Stimulated activated CD4-positive, alpha-beta T cell treated with anti-CD3 and anti-CD28 coated beads, Interleukin-2, amount 100 ng/mL, for 48 hours (primary cell): ENCODE results near the gene PRR29.
A peak's percentile ranks its signal among the peaks of the same experiment; 100 is the strongest.
"Not testable (repeated sequence)": the region's sequence is repeated elsewhere in the genome, so short reads cannot be mapped to it uniquely, and the experiment has no call there.

Experiments used
- DNase-seq, 2 donors: peaks; one replicate each; pipeline ENCODE4 v3.0.0-alpha.2; 2020

Gene PRR29

DNA sequence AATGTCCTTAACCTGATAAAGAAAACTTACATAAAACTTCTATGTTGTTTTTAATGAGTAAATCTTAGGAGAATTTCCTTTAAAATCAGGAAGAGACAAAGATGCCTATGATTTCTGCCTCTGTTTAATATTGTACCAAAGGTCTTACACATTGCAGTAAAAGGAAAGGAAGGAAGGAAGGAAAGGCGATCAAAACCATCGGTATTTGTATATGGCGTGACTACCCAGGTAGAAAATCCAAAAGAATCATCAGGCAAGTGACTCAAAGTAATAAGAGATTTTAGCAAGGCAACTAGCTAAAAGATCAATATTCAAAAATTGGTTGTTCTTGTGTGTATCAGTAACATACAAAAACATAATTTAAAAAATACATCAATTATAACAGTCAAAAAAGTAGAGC is 18.8 kb downstream of the PRR29 start:
- no peak for DNase-seq

DNA sequence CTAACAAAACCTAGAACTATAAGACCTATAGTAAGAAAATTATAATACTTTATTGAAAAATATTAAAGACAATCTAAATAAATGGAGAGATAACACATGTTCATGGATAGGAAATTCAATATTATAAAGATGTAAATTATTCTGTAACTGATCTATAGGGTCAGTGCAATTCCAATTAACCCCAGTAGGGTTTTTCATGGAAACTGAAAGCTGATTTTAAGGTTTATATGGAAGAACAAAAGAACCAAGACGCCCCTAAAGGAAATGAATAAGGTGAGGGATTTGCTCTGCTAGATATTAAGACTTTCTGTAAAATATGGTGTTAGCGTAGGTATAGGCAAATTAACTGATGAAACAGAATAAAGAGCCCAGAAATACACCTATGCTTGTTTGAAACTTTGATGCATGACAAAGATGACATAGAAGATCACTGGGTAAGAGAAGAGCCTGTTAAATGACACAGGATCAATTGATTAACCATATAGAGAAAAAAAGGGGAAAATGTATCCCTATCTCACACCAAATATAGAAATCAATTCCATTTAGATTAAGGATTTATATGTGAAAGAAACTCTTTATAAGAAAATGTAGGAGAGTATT is 19.3 kb downstream of the PRR29 start:
- no peak for DNase-seq

GRCh38 chr17:64019551-64019961 is 21.4 kb downstream of the PRR29 start:
- DNase-seq = not testable (repeated sequence)

DNA sequence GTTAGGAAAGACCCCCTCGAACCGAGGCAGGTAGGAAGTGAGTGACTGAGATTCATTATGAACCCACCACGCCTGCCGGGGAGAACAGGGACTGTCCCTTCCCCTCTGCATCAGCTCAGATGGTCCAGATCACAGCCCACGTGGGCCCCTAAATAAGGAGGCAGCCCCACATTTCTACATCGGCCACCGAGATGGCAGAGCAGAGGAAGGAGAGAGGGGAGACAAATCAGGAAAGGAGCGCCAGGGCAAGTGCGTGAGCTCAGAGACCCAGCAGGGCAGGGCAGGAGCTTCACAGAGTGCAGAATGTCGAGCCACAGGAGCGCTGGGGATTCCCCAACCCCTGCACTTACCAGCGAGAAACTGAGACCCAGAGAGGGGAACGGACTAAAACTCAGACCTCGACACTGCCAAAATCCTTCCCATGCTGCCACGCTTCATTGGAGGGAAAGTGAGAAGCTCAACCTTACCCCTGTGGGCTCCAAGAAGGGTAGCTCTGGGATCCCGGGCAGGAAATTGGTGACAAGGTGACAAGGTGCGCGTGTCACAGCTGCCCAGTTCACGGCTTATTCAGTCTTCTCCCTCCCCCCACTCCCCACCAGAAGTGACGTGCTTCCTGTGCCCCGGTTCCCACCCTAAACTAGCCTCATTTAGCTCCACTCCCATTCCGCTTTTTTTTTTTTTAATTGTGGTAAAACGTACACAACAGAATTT is 22.1 kb downstream of the PRR29 start, which contains the start of gene ICAM2:
TSS of gene ICAM2 (minus strand) at position 578 of the 711 bp plus-strand sequence. CDS start 13,942 bp downstream, outside the sequence.
- DNase-seq = peak; percentile 61 to 67

- DNase-seq = no peak
These were observed 24.5 kb downstream of the PRR29 start for GRCh38 chr17:64022611-64023063.

- DNase-seq = no peak
These were observed 26.1 kb downstream of the PRR29 start for GRCh38 chr17:64024215-64024654.

DNA sequence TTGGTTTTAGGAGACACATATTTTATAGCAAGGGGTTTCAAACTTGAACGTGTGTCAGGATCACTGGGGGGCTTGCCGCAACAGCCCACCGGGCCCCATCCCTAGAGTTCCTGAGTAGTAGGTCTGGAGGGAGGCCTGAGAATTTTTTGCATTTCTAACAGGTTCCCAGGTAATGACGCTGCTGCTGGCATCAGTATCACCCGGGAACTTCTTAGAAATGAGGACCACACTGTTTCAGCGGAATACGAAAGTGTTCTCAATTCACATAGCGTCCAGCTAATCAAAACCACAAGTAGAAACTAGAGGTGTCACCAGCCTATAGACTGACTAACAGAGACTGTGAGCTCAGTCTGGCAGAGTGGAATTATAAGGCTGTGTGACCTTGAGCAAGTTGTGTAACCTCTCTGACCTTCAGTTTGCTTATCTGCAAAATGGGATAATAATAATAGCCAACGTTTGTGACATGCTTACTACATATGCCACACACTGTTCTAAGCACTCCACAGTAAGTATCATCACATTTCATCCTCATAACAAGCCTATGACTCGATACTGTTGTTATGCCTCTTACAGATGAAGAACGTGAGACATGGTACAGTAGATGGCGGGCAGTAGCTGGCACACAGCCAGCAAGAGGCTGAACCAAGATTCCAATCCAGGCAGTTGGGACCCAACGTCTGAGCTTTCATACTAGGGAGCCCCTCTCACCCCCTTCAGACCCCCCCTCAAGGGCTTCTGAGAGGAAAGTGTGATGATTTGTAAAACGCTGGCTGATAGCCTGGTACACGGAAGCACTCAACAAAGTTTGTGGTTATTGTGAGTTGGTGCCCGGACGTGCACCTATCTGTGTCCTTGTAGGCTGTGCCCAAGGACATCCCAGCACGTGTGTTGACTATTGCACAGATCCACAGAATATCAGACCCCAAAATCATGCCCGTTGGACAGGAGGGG is 26.9 kb downstream of the PRR29 start:
- DNase-seq = peak in 1 of 2 donors; percentile 48

DNA sequence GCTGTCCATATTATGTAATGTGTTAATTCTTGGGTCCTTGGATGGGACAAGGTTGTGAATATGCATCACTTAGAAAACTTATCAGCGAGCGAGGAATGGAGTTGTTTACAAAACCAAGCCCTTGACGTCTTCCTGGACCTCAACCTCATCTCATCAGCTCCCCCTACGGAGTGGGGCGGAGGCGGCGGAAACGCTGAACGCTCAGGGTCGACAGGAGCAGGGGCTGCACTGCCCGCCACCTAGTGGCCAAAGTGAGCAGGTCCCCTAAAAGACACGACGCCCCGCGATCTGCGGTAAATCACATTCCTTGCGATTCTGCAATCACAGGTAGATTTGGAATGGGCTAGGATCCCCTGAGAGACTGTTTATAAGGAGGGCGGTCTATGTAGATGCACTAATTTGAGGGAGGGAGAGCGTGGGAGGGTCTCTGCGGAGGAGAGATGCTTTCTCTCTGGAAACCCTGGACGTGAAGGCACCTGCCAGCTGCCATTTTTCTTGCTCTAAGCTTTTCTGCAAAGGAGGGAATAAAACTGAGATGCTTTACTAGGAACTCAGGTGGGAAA is 27.7 kb downstream of the PRR29 start:
- DNase-seq = peak; percentile 84

- peak; percentile 70 to 72 for DNase-seq
These were observed 30.8 kb downstream of the PRR29 start for GRCh38 chr17:64028874-64029464.

GRCh38 chr17:64032081-64032480 is 33.9 kb downstream of the PRR29 start:
- no peak for DNase-seq

GRCh38 chr17:64036198-64036922 is 38.2 kb downstream of the PRR29 start:
- DNase-seq = no peak

DNA sequence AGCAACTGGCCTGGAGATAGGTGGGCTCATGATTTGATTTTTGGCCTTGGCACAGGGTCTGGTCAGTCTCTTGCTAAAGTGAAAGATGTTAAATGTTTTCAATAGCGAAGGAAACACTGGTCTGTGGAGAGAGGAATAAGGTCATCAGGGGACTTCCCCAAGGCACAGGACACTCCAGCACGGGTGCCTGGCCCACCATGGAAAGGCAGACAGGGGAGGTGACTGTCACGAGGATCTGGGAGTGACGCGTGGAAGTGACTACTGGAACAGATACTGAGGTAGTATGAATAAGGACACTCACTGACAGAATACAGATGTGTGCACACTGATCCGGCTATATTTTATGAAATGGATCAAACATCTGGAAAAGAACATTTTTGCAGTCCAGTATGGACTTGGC is 39.0 kb downstream of the PRR29 start:
- no peak for DNase-seq

DNA sequence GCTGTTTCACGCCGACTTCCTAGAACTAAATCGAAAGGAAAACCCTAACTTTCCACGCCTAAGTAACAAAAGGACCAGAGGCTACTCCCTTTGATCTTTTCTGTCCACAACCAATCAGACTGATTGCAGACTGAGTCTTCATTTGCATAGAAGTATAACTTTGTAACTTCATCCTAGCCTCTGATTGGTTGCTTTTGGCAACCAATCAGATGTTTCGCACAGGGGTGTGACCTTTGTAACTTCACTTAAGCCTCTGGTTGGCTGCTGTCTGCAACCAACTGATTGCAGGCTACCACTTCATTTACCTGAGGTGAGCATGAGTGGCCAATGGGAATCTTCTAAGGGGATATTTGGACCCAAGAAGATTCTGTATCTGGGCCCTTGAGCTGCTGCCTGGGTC is 39.7 kb downstream of the PRR29 start:
- no peak for DNase-seq

DNA sequence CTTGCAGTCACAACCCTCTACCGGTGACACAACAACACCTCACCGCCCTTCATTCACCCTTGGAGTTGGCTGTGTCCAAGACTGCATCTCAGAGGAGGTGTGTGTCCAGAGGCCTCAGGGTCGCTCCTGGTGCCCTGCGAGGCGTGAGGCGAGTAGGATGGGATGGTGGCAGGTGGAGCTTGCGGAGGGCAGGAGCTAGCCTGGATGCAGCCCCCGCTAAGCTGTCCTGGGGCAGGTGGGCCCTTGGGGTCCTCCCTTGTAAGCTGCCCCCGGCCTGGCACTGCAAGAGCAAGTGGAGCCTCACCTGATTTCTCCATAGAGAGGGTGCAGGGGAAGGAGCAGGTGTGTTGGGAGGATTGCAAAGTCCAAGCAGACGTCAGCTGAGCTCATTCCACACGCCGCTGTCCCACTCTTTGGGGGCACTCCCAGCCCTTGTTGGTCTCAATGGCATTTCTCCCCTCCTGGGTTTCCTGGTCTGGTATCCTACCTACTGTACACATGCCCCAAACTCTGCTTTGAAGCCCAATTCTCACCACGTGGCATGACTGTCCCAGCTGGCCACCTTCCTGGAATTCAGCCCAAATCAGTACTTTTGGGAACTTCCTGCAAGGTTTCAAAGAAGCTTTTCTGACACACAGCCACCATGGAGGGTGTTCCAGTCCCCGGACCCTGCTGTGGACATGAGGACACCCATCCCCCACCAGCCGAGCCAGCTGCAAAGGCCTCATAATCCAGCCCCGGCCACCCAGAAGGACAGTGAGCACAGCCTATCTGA is 40.4 kb downstream of the PRR29 start:
- DNase-seq = no peak

- DNase-seq = no peak
These were observed 40.9 kb downstream of the PRR29 start for GRCh38 chr17:64039106-64039400.

GRCh38 chr17:64040206-64040605 is 42.1 kb downstream of the PRR29 start:
- no peak for DNase-seq

- DNase-seq = no peak
These were observed 43.8 kb downstream of the PRR29 start for GRCh38 chr17:64041912-64042311.

DNA sequence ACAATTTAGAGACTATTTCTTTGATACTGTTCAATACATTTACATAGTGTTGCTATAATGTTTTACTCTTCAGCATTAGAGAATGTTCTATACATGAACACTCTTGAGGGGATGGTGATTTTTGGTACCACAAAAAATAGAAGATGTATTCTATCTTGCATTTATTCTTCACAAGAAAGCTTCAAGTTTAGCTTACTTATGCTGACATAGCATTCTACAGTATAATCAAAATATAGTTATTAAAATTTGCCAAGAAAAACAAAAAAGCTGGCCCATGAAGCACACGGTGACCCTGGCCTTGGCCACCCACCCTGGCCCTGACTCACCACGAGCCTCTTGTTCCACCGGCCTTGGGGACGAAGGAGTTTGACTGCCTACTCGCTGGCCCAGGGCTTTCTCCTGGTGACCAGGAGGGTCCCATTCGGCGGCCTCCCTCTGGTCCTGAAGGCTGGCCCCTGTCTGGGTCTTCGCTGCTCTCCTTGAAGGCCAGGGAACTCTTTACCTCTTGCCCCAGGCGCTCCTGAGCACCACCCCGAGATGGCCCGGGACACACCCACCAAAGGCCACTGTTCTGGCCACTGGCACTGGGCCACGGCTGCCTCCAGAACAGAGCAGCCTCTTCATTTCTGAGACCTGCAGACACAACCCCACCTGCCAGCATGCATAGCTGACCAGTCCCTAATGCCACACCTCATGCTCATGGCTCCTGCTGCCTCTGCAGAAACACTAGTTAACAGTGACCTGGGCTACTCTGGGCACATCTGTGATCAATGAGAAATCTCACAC is 44.7 kb downstream of the PRR29 start:
- no peak for DNase-seq

DNA sequence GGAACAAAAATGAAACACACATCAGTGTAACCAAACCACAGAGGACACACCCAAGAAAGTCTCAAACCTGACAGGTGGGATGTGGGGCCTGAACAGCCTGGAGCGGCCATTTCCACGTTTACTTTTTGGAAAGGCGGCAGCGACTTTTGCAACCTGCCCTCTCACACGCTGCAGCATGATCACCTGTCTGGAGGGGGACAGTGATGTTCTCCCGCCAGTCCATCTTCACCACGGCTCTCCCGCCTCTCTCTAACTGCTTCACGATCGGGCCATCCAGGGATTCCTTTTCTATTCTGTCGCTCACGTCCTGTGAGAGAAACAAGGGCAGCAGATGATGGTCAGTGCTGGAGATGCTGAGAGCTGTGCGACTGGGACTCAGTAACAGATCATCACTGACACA is 47.0 kb downstream of the PRR29 start:
- DNase-seq = no peak

DNA sequence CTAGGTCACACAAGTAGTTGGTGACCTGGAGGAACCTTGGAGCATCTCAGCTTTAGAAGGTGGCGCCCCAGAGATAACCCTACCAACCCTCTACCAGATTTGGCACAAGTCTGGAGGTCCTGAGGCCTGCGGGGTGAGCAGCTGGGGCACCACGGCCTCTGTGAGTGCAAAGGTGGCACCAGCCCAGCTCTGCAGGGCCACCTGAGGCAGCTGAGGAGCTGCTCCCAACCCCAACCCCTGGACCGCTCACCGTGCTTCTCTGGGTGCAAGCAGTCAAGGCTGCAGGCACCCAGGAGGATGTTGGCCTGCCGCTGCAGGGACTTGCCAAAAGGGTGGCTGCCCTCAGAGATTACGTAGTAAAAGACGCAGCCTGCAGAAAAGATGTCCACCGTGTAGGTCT is 50.7 kb downstream of the PRR29 start:
- DNase-seq = no peak
